ENCODE results near the gene DHX58.

- TF ChIP-seq CTCF (conservative IDR thresholded peaks at IDR 0.05 in 1 of 2, IDR thresholded peaks at IDR 0.05 in 1 of 2; ENCODE audit: extremely low read depth in 1 of 2, insufficient read depth in 1 of 2, low read depth in 1 of 2, low read length in 2 of 2) = no peak
- no peak for TF ChIP-seq EZH2 (IDR thresholded peaks at IDR 0.05; ENCODE audit: borderline replicate concordance, low read length)
These were observed 10.1 kb upstream of the DHX58 start, which contains the start of gene HSPB9 for GRCh38 chr17:42122371-42123303.

All from mammary epithelial cell (primary cell).